Measurements from ENCODE around the gene RYR2. TPM values are rescaled to one million over a fixed set of nuclear protein-coding genes. Genes with fewer than 3 reads are reported as not detected.

RYR2 gene
- total RNA-seq, 1 experiment from 2014 or later = 0.03 TPM

DNA sequence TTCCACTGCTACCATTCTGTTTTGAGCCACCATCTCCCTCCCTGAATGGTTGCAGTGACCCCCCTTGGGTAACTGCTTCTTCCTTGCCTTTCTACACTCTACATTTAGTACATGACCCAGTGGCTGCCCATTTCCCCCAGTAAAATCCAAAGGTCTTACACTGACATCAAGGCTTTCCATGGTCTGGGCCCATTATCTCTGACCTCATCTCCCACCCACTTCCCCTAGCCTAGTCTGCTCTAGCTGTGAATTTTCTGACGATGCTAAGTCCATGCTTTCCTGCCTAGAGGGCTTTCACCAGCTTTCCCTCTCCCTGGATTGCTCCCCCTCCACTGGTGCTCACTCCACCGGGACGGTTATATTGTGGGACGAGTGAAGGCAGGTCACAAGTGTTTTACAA is 219.2 kb downstream of the RYR2 start:
- no peaks in the 10 kb centered on the region for H3K36me3 ChIP-seq (ENCODE audit: control insufficient read depth, insufficient read depth, low read length)
- H3K4me1 ChIP-seq (ENCODE audit: control insufficient read depth, insufficient read depth, low read length) = no peaks in the 10 kb centered on the region
- intact Hi-C loops (cut with micrococcal nuclease; ENCODE audit: unreplicated experiment) = no loop called here
- no peaks in the 10 kb centered on the region for H3K27me3 ChIP-seq (ENCODE audit: control insufficient read depth, insufficient read depth, low read length)
- BruUV-seq (replicated peaks) = no TSS peak
- H3K27ac ChIP-seq (ENCODE audit: low read length) = no peak overlapping the region
- TF ChIP-seq REST (IDR thresholded peaks at IDR 0.05; ENCODE audit: insufficient read depth in 1 of 2, low read depth in 2 of 2, low read length in 1 of 2) = no peak
- TF ChIP-seq POLR2AphosphoS5 (IDR thresholded peaks at IDR 0.05; ENCODE audit: low read depth, low read length) = no peak
- TF ChIP-seq SIN3A (IDR thresholded peaks at IDR 0.05; ENCODE audit: borderline replicate concordance, insufficient read depth, low read depth, low read length) = no peak
- TF ChIP-seq TCF7L2 (IDR thresholded peaks at IDR 0.05; ENCODE audit: low read depth, low read length) = no peak
- no peak for TF ChIP-seq CTCF (IDR thresholded peaks at IDR 0.05)
- ChIA-PET POLR2A (no interaction called here), CTCF (no interaction called here)
- no peaks in the 10 kb centered on the region for H3K9me3 ChIP-seq (ENCODE audit: control insufficient read depth, insufficient read depth, low read depth, low read length)
- in situ Hi-C loops (cut with HindIII; ENCODE audit: low pct_unique_long_range_greater_than_20kb, low sequenced_read_pairs) = no loop called here
- H3K4me3 ChIP-seq (ENCODE audit: low read depth in 2 of 2, low read length in 2 of 2) = no peak overlapping the region
- ATAC-seq (no peak), DNase-seq (ENCODE audit: low read depth, low spot score) (no peak)

GRCh38 chr1:237267743-237268142 is 225.8 kb downstream of the RYR2 start:
- no peak overlapping the region for H3K27ac ChIP-seq (ENCODE audit: low read length)
- no peaks in the 10 kb centered on the region for H3K27me3 ChIP-seq (ENCODE audit: control insufficient read depth, insufficient read depth, low read length)
- no TSS peak for BruUV-seq (replicated peaks)
- no peak for TF ChIP-seq SIN3A (IDR thresholded peaks at IDR 0.05; ENCODE audit: borderline replicate concordance, insufficient read depth, low read depth, low read length)
- TF ChIP-seq POLR2AphosphoS5 (IDR thresholded peaks at IDR 0.05; ENCODE audit: low read depth, low read length) = no peak
- no peak for TF ChIP-seq CTCF (IDR thresholded peaks at IDR 0.05)
- no peak for TF ChIP-seq REST (IDR thresholded peaks at IDR 0.05; ENCODE audit: insufficient read depth in 1 of 2, low read depth in 2 of 2, low read length in 1 of 2)
- no peak for TF ChIP-seq TCF7L2 (IDR thresholded peaks at IDR 0.05; ENCODE audit: low read depth, low read length)
- intact Hi-C loops (cut with micrococcal nuclease; ENCODE audit: unreplicated experiment) = no loop called here
- H3K4me1 ChIP-seq (ENCODE audit: control insufficient read depth, insufficient read depth, low read length) = no peaks in the 10 kb centered on the region
- no peaks in the 10 kb centered on the region for H3K36me3 ChIP-seq (ENCODE audit: control insufficient read depth, insufficient read depth, low read length)
- ChIA-PET POLR2A (no interaction called here), CTCF (no interaction called here)
- ATAC-seq = no peak
- in situ Hi-C loops (cut with HindIII; ENCODE audit: low pct_unique_long_range_greater_than_20kb, low sequenced_read_pairs) = no loop called here
- no peak for DNase-seq (ENCODE audit: low read depth, low spot score)
- H3K9me3 ChIP-seq (ENCODE audit: control insufficient read depth, insufficient read depth, low read depth, low read length) = no peaks in the 10 kb centered on the region
- H3K4me3 ChIP-seq (ENCODE audit: low read depth in 2 of 2, low read length in 2 of 2) = no peak overlapping the region

Data from Panc1 (cell line).